NK-92 (cell line): Measurements from ENCODE around the gene LIMA1.
A peak's percentile ranks its signal among the peaks of the same experiment; 100 is the strongest.
"Not testable (repeated sequence)": the region's sequence is repeated elsewhere in the genome, so short reads cannot be mapped to it uniquely, and the experiment has no call there.

Source experiments
- DNase-seq: peaks from one replicate; lab custom pipeline; 2025; ENCODE audit not compliant: unreplicated experiment; lab: John Stamatoyannopoulos, UW

LIMA1 gene

DNA sequence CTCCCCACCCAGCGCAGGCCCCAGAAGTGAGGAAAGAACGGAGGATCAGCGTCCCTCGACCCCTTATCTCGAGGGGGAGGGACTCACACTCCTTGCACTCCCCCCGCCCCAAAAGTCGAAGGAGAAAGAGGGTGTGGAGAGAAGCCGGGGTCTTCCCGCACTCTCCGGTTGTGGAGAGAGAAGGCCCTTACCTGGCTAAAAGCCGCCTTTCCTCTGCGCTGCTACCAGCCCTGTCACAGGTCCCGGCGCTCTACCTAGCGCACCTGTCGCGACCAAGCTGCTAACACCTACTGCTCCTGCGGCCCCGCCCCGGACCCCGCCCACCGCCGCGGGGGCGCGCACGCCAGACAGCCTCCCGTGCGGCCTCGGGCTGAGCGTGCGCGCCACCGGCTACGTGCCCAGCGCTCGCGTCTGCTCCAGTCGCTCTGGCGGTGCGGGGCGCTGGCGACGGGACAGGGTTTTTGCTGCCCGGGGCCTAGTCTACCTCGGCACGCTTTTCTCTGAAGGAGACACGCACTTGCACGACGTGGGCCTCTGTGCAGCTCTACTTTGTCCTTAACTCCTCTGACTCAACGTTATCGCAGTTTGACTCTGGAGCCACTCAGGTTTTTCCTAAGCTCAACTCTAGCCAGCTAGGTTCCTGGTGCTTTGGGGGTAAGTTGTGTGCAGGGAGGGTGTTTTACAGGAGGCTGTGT is at the start of gene LIMA1:
TSS of gene LIMA1 (minus strand) at position 292 of the 695 bp plus-strand sequence. CDS start 34,769 bp downstream, outside the sequence.
- DNase-seq, result peak; percentile 33

DNA sequence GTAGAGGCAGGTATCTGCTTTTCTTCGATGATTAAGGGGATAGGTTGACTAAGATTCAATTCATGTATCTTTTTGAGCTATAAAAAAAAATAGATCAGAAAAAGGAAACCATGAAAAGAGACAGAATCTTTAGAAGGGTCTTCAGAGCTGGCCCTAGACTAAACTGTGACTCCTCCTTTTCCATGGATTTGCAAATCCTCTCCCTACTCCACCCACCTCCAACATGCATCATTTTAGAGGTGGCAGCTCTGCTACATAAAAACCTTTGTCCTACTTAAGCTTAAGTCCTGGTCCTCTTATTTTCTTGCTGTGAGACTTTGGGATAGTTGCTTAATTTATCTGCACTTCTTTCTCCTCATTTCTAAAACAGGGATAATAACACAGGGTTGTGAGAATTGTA is 48.4 kb upstream of the LIMA1 start:
- no peak for DNase-seq

DNA sequence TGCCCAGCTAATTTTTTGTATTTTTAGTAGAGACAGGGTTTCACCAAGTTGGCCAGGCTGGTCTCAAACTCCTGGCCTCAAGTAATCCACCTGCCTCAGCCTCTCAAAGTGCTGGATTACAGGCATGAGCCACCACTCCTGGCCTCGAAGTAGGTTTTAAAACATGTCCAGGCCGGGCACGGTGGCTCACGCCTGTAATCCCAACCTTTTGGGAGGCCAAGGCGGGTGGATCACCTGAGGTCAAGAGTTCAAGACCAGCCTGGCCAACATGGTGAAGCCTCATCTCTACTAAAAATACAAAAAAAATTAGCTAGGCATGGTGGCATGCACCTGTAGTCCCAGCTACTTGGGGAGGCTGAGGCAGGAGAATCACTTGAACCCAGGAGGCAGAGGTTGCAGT is 45.3 kb upstream of the LIMA1 start:
- DNase-seq, result not testable (repeated sequence)

DNA sequence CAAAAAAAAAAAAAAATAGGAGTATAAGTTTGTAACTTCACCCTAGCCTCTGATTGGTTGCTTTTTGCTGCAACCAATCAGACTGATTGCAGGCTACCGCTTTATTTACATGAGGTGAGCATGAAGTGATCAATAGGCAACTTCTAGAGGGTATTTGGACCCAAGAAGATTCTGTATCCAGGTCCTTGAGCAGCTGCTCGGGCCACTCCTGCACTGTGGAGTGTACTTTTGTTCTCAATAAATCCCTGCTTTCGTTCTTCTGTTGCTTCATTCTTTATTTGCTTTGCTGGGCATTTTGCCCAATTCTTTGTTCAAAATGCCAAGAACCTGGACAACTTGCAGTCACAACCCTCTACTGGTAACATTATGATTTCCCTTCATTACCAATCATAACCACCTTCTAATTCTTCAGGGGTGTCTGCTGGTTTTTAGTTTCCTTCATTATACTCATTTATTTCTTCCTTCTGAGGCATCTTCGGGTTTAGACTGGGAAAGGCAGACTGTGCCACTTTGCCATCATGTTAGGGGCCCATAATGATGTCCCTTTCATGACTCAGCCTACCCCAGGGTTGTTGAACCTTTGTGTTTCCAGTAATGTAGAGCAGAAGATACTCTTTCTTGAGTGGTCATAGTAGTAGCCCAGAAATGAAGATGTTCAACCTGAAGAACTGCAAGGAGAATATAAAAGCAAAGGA is 43.4 kb upstream of the LIMA1 start:
- no peak for DNase-seq

DNA sequence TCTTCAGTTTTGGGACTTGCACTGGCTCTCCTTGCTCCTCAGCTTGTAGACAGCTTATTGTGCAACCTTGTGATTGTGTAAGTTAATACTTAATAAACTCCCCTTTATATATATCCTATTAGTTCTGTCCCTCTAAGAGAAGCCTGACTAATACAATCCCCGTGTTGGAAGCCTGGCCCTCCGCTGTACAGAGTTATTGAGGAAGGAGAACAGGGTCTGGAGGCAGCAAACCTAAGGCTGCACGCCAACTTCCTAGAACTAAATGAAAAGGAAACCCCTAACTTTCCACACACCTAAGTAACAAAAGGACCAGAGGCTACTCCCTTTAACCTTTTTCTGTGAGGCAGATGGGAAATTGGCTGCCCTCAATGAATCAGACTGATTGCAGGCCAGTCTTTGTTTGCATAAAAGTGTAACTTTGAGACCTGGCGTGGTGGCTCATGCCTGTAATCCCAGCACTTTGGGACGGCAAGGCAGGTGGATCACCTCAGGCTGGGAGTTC is 42.6 kb upstream of the LIMA1 start:
- no peak for DNase-seq

DNA sequence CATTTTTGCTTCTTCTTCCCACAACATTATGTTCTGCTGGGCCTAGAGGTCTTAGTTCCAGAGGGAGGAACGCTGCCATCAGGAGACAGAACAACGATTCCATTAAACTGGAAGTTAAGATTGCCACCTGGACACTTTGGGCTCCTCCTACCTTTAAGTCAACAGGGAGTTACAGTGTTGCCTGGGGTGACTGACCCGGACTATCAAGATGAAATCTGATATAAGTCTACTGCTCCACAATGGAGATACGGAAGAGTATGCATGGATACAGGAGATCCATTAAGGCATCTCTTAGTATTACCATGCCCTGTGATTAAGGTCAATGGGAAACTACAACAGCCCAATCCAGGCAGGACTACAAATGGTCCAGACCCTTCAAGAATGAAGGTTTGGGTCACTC is 41.5 kb upstream of the LIMA1 start:
- not testable (repeated sequence) for DNase-seq

DNA sequence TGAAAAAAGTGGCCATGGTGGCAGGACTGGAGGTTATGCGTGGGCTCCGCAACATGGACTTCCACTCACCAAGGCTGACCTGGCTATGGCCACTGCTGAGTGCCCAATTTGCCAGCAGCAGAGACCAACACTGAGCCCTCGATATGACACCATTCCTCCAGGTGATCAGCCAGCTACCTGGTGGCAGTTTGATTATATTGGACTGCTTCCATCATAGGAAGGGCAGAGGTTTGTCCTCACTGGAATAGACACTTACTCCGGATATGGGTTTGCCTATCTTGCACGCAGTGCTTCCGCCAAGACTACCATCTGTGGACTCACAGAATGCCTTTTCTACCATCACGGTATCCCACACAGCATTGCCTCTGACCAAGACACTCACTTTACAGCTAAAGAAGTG is 40.8 kb upstream of the LIMA1 start:
- not testable (repeated sequence) for DNase-seq

DNA sequence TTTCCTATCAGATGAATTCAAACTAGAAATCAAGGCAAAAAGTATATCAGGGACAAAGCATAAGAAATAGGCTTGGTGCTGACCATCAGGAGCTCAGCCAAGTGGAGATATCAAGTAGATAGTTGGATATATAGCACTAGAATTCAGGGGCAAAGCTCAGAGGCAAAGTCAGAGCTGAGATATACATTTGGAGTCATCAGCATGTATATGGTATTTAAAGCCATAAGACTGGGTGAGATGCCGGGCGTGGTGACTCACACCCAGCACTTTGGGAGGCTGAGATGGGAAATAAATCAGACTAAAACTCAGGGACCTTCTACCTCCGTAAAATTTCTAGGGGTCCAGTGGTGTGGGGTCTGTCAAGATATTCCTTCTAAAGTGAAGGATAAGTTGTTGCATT is 38.9 kb upstream of the LIMA1 start:
- DNase-seq, result no peak

DNA sequence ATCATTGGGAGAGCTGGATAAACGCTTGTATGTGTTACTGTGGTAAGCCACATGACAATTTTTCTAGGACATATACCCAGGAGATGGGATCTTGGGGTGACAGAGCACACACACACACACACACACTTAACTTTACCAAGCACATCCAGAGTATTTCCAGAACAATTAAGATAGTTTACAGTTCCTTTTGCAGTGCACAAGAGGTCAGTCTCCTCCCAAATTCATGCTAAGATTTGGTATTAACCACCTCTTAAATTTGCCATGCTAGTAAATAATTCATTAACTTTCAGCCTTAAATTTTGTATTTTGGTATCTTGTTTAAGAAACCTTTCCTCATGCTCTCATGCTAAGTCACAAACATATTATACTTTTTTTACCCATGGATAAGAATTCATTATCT is 33.9 kb upstream of the LIMA1 start:
- no peak for DNase-seq

DNA sequence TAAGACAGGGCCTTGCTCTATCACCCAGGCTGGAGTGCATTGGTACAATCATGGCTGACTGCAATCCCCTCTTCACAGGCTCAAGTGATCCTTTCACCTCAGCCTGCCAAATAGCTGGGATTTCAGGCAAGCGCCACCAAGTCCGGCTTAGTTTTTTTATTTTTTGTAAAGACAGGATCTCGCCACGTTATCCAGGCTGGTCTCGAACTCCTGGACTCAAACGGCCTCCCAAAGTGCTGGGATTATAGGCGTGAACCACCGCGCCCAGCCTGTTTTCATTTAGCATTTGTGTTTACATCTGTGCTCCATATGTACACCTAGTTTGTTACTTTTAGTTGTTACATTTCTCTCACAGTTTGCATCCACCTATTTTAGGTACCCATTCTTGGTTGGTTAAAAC is 32.5 kb upstream of the LIMA1 start:
- no peak for DNase-seq

DNA sequence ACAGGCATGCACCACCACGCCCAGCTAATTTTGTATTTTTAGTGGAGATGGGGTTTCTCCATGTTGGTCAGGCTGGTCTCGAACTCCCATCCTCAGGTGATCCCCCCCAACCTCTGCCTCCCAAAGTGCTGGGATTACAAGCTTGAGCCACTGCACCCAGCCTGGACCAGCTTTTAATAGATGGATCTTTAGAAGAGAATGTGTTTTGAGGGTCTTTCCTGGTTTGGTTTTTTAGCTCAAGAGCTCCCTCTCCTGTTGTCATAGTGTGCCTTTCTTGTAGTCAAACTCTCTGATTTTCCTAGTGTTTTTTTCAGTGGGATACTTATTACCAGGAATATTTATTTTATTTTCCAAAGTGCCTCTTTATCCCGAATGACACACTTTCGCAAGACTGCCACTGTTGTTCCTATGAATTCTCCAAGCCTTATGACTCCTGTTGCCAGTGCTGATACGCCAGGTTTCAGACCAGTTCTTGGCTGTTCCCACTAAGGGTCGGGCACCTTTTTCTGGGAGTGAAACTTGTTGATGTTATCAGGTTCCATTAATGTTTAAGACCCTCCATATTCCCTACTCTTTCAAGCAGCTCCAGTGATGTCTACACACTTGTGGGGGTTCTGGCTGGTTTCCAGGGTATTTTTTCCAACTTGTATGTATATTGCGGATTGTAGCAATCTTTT is 31.5 kb upstream of the LIMA1 start:
- no peak for DNase-seq

DNA sequence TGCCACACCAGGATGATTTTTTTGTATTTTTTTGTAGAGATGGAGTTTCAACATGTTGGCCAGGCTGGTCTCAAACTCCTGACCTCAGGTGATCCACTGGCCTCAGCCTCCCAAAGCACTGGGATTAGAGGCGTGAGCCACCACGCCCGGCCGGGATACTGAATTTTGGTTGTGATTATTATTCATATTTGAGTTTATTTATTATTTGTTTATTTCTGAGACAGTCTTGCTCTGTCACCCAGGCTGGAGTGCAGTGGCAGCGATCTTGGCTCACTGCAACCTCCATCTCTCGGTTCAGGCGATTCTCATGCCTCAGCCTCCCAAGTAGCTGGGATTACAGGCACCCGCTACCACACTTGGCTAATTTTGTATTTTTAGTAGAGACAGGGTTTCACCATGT is 30.7 kb upstream of the LIMA1 start:
- DNase-seq, result not testable (repeated sequence)

DNA sequence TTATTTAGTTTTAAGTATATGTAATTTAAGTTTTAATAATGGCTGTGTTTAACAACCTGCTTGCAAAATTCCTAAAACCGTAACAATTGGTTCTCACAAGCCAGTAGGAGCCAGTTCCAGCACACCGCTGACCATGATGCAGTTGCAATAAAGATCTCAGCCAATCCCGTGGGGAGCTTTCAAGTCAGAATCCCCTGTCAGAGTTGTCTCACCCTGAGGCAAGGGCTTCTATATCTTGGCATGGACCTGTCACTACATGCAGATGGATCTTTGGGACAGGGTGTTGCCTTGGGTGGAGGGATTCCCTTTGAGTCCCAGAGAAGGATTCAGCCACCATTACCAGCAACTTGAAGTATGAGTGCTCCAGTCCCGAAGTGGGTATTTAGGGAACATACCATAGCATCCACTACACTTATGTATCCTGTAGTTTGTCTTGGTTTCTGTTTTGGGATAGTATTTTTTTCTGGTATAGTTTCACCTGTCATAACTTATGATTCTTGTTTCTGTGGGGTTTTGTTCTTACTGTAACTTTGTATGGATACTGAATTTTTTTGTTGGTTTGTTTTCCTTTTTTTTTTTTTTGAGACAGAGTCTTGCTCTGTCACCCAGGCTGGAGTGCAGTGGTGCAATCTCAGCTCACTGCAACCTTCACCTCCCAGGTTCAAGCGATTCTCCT is 30.1 kb upstream of the LIMA1 start:
- DNase-seq, result no peak

DNA sequence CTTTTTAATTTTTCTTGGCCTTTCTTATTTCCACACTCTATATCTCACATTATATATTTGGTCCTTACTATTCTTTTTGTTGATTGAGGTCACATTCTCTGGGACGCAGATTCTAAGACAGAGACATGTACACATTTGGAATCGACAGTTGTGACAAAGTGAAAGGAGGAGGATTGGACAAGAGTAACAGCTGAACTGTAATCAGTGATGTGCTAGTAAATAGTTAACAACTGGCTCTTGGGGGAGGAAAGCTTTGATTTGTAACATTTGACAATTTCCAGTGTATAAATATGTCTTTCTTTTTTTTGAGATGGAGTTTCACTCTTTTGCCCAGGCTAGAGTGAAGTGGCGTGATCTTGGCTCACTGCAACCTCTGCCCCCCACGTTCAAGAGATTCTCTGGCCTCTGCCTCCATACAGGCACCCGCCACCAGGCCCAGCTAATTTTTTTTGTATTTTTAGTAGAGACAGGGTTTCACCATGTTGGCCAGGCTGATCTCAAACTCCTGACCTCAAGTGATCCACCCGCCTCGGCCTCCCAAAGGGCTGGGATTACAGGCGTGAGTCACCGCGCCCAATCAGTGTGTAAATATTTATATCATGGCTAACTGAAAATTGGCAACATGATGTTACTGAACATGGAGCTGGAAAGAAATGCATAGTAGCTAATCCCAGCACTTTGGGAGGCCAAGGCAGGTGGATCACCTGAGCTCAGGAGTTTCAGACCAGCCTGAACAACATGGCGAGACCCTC is 28.7 kb upstream of the LIMA1 start:
- DNase-seq, result not testable (repeated sequence)

DNA sequence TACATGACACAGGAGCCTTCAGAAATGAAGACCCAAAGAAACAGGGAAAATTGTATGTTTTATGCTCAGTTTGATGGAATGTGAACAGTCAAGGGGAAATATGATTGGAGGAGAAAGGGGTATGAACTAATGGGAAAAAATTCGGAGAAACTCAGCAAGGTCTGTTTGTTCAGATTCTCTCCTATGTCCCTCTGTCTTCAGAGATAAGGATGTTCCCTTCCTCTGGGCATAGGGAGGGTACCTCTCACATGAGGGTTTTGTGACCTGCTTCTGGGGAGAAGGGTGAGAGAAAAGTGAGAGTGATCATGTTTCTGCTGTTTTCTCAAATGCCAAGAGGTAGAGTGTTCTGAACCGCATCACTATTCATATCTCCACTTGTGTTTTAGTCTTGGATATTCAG is 26.6 kb upstream of the LIMA1 start:
- DNase-seq, result no peak

DNA sequence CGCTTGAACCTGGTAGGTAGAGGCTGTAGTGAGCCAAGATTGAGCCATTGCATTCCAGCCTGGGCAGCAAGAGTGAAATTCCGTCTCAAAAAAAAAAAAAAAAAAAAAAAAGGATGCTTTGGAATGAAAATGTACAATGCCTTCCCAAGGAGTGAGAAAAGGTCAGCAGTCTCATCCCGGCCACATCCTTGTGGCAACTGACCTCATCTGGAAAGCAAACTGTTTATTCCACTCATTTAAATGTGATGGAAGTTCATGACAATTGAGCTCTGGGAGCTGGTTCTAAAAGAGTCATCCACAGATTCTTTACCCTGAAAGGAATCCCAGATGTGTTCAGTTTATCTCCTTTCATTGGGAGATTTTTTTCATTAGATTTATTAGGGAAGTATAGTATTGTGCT is 19.4 kb upstream of the LIMA1 start:
- DNase-seq, result no peak

DNA sequence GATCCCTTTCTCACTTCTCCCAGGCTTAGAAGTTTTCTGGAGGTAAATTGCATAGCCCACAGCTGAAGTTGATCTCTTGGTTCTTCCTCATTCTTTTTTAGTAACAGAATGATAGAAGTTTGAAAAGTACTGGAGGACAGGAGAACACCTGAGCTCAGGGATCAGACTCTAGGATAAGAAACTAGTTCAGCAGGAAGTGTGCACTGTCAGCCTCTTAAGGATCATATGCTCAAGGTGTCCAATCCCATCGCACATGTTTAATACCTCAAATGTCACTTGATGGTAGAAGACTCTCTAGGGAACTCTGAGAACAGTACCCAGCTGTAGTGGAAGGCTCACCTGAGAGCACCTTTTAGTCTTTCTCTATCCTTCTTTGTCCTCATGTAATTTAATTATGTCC is 14.7 kb upstream of the LIMA1 start:
- no peak for DNase-seq

DNA sequence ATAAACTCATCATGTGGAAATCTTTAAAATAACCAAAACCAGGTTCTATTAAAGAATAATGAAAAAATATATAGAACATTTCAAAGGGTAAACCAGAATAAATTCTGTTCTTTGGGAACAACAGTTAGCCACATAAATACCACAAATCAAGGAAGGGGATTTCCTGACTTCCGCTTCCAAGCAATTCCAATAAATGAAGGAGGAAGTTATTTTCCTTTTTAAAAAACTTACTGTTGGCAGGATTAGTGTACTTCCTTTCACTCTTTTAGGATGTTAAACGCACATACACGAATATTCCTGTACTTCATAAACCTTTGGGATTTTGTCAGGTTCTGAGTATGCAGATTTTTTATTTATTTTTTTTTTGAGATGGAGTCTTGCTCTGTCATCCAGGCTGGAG is 13.7 kb upstream of the LIMA1 start:
- no peak for DNase-seq

DNA sequence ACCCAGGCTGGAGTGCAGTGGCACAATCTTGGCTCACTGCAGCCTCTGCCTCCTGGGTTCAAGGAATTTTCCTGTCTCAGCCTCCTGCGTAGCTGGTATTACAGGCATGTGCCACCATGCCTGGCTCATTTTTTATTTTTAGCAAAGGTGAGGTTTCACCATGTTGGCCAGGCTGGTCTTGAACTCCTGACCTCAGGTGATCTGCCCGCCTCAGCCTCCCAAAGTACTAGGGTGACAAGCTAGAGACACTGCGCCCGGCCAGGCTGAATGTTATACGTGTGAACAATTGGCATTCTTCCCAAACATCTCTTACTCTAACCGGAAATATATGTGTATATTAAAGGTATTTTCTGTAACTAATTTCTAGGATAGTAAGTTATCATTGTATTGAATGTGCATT is 13.2 kb upstream of the LIMA1 start:
- DNase-seq, result no peak

DNA sequence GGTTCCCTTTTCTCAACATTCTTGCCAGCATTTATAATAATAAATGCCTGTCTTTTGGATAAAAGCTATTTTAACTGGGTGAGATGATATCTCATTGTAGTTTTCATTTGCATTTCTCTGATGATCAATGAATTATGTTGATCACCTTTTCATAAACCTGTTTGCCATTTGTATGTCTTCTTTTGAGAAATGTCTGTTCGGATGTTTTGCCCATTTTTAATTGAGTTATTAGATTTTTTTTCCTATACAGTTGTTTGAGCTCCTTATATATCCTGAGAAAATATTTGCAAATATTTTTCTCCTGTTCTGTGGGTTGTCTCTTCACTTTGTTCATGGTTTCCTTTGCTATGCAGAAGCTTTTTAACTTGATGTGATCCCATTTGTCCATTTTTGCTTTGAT is 8.1 kb upstream of the LIMA1 start:
- DNase-seq, result no peak

DNA sequence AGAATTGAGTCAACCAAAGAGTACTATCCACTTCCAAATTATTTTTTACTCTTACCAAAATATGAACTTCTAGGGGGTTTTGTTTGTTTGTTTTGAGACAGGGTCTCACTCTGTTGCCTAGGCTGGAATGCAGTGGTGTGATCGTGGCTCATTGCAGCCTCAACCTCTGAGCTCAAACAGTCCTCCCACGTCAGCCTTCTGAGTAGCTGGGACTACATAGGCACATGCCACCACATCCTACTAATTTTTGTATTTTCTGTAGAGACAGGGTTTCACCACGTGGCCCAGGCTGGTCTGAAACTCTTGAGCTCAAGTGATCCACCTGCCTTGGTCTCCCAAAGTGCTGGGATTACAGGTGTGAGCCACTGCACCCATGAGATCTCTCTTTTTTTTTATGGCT is 7.4 kb upstream of the LIMA1 start:
- not testable (repeated sequence) for DNase-seq
